Fibroblast of peridontal ligament (primary cell): ENCODE data around the gene THRB.
A peak's percentile ranks its signal among the peaks of the same experiment; 100 is the strongest.

Experiments used
- DNase-seq: peaks from one replicate; pipeline ENCODE4 v3.0.0-alpha.2; 2010; ENCODE audit errors: extremely low read depth

The THRB gene

DNA sequence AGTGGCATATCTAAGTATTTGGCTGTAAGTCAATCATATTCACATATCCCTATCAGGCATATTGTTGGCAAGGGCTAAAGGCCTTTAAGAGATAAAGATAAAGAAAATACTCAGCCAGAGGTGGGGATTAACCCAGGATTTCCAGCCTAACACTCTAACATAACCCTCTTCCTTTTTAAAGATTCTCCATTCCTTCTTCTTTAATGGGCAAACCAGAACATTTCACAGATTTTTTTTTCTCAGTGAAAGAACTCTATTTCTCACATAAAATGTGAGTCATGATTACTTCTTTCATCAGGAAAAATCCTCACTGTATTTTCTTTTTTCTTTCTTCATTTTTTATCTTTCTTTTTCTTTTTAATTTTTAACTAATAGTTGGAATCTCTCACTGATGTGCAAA, 349.2 kb downstream of the THRB start:
- peak; percentile 45 for DNase-seq

- DNase-seq = no peak
Observed at GRCh38 chr3:24142127-24142526, 352.5 kb downstream of the THRB start.

- no peak for DNase-seq
Observed at GRCh38 chr3:24141548-24141947, 353.1 kb downstream of the THRB start.

- no peak for DNase-seq
Observed at GRCh38 chr3:24139463-24140412, 354.9 kb downstream of the THRB start.

DNA sequence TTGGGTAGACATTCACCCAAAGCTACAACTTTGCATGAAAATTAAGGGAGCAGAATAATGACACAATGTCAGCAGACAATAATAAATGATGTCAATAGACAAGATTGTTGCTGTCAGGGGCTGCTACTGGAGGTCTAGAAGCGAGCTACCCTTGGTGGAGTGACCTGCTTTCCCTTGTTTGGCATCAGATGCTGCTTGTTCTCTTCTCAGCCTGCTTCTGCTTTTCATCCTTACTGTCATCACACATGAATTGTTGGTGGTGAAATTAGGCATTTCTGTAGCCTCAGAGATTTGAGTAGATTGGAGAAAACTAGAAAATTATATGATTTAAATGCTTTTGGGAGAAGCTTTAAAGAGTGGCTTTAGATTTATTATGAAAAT, 355.8 kb downstream of the THRB start:
- DNase-seq = no peak

DNA sequence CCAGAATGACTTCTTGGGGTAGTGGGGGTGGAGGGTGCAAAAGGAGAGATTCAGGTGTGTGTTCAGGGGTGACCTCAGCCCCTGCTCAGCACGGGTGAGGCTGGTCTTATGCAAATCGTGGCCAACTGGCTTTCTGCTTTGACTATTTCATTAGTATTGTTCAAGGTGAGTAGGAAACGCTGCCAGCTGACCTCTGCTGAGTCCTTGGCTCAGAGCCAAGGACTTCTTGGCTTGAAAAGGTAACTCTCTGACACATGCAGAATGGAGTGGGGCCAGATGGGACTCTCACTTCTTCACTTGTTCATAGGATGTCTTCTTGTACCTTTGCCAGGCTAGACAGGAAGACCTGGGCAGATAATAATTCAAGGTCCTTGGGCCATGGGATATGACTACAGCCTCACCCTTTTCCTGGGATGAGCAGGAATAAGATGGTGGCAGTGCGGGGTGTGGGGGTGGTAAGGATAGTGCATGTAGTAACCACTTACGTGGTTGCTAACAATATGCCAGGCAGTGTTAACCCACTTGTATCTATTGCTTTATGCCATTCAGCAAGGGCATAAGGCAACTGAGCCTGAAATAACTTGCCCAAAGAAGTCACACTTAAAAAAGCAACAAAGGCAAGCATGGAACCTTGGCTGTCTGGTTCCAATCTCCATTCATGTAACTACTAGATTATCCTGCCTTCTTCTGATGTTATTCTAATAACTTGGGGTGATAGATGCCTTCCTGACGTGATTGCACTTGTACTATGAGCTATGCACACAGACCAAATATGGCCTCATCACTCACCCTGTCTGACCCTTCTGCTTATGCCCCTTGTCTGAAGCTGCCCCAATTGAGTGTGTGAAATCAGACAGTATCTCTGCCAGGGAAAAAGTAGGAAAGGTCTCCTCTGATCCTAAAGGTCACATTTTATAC, 356.4 kb downstream of the THRB start:
- no peak for DNase-seq

GRCh38 chr3:24137334-24137733, 357.3 kb downstream of the THRB start:
- DNase-seq = no peak

GRCh38 chr3:24136624-24137310, 357.9 kb downstream of the THRB start:
- no peak for DNase-seq

- DNase-seq = peak; percentile 54
Observed at GRCh38 chr3:24135280-24135679, 359.4 kb downstream of the THRB start.

DNA sequence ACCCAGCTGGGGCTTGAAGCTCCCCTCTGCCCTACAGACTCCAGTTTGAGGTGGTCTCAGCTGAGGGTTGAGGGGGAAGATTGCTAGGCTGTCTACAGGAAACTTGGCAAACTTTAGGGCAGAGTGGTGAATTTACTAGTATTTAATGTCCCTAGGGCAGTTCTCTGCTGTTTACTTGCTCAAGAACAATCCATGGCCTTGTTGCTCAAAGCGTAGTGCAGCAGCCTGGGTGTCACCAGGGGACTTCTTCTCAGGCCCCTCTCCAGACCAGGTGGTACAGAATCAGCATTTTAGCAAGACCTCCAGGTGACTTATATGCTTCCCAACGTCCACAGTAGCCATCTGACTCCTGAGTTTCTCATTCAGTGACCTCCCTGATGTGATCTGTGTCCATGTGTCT, 360.7 kb downstream of the THRB start:
- no peak for DNase-seq

- no peak for DNase-seq
Observed at GRCh38 chr3:24133436-24133835, 361.2 kb downstream of the THRB start.

GRCh38 chr3:24129549-24129948, 365.1 kb downstream of the THRB start:
- no peak for DNase-seq

- DNase-seq = peak; percentile 90
Observed at GRCh38 chr3:24128199-24129005, 366.2 kb downstream of the THRB start.

DNA sequence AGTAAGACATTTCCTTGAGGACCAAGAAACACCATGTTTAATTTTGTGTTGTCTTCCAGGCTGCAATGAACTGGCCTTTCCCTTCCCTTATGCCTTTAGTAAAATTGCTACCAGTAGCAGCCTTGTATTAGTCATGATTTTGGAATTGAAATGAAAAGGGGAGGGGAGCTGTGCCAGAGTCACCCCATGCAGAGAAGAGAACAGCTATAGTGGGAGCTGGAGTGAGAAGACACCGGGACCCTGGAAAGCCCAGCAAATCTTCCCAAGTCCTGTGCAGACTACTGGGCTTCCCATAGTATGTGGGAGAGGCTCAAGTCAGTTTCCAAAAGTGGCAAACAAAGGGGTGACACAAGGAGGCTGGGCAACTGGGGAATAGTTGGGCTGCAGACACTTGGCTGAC, 371.1 kb downstream of the THRB start:
- DNase-seq = peak; percentile 55

GRCh38 chr3:24120434-24120833, 374.2 kb downstream of the THRB start:
- no peak for DNase-seq

- DNase-seq = peak; percentile 82
Observed at GRCh38 chr3:24119321-24119751, 375.3 kb downstream of the THRB start.

DNA sequence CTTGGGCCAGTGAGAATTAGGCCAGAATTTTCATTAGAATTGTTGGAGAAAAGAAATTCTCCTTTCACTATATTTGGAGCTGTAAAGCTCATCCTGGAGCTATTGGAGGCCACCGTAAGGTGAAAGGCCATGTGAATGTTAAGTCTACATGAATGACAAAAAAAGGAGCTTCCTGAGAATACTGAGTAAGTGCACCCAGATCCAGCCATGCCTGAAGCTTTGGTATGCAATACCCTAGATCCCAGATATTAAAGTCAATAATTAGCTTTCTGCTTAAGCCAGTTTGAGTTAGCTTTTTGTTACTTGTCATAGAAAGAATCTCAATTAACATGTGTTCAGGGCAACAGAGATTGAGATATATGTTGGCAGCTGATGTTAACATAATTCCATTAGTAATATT, 377.1 kb downstream of the THRB start:
- DNase-seq = no peak

DNA sequence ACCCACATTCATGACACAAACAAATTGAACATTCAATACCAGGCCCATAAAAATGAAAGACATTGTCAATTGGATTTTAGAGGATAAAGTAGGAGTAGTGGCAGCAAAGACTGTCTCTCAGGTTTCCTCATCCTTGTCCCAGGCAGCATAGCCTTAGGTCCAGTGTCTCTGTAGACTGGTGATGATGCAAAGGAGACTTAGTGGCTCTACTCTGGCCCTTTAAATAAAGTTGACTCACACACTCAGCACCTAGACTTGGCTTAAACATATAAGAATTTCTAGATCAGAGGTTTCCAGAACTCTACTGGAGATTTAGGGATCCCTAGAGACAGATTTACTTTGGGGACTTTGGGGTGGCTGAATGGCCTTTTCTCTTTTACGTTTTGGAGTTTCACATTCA, 382.9 kb downstream of the THRB start:
- DNase-seq = no peak

- DNase-seq = peak; percentile 72
Observed at GRCh38 chr3:24110051-24110450, 384.6 kb downstream of the THRB start.

GRCh38 chr3:24101676-24102168, 392.9 kb downstream of the THRB start:
- peak; percentile 58 for DNase-seq
